GM12891 (cell line): ENCODE measurements around the gene ARHGAP45.

ENCODE experiments used
- DNase-seq: peaks from one replicate; pipeline ENCODE4 v3.0.0; 2011; ENCODE audit warnings: low spot score; ENCODE audit not compliant: insufficient read length
- FAIRE-seq: peaks from 2 replicates; lab custom pipeline; 2011; peaks lifted over from hg19 to GRCh38; lab: Jason Lieb, UNC
- PAX5 ChIP-seq: IDR thresholded peaks from 2 replicates; pipeline ENCODE4 v1.6.1; 2011; ENCODE audit warnings: low read length, moderate library complexity, mild to moderate bottlenecking; ENCODE audit not compliant: insufficient read depth, severe bottlenecking
- POLR2A ChIP-seq: IDR thresholded peaks from 2 replicates; pipeline ENCODE4 v1.6.1; 2011; ENCODE audit warnings: low read depth, low read length, control low read depth
- POLR2AphosphoS5 ChIP-seq: IDR thresholded peaks from 2 replicates; pipeline ENCODE4 v1.6.1; 2011; ENCODE audit warnings: low read depth, low read length, control low read depth
- POU2F2 ChIP-seq: IDR thresholded peaks from 2 replicates; pipeline ENCODE4 v1.6.1; 2011; ENCODE audit warnings: low read depth, mild to moderate bottlenecking, control low read depth, low read length, moderate library complexity
- SPI1 ChIP-seq: IDR thresholded peaks from 2 replicates; pipeline ENCODE4 v1.6.1; 2011; ENCODE audit warnings: low read depth, low read length, control low read depth
- TAF1 ChIP-seq: IDR thresholded peaks from 2 replicates; pipeline ENCODE4 v1.6.1; 2011; ENCODE audit warnings: low read depth, low read length, control low read depth

The ARHGAP45 gene

GRCh38 chr19:1070576-1070930 is 3.6 kb downstream of the ARHGAP45 start:
- FAIRE-seq = no peak
- DNase-seq = no peak
- TF ChIP-seq POLR2A = no peak

- DNase-seq = no peak
Measured at GRCh38 chr19:1070931-1071791, 4.2 kb downstream of the ARHGAP45 start.

GRCh38 chr19:1072371-1073015 is 5.5 kb downstream of the ARHGAP45 start:
- TF ChIP-seq TAF1 = no peak
- no peak for TF ChIP-seq POLR2AphosphoS5
- no peak for TF ChIP-seq SPI1
- no peak for TF ChIP-seq POLR2A
- TF ChIP-seq PAX5 = no peak
- TF ChIP-seq POU2F2 = no peak
- FAIRE-seq (no peak), DNase-seq (no peak)

More at GRCh38 chr19:1070931-1071791, 4.2 kb downstream of the ARHGAP45 start:
- FAIRE-seq = no peak
- TF ChIP-seq POLR2AphosphoS5 (no peak), TAF1 (no peak), PAX5 (no peak), POU2F2 (no peak), POLR2A (no peak), SPI1 (no peak)

GRCh38 chr19:1073063-1073955 is 6.3 kb downstream of the ARHGAP45 start:
- FAIRE-seq (no peak), DNase-seq (no peak)
- no peak for TF ChIP-seq SPI1
- no peak for TF ChIP-seq POLR2AphosphoS5
- TF ChIP-seq PAX5 = no peak
- TF ChIP-seq TAF1 = no peak
- TF ChIP-seq POU2F2 = no peak
- no peak for TF ChIP-seq POLR2A

- TF ChIP-seq PAX5 (no peak), POLR2A (no peak), POLR2AphosphoS5 (no peak), SPI1 (no peak), TAF1 (no peak), POU2F2 (no peak)
- no peak for DNase-seq
- no peak for FAIRE-seq
Measured at GRCh38 chr19:1073956-1074517, 7.1 kb downstream of the ARHGAP45 start.

- TF ChIP-seq POLR2A (no peak), POU2F2 (no peak), PAX5 (no peak), TAF1 (no peak), POLR2AphosphoS5 (no peak), SPI1 (no peak)
- peak; percentile 84 for FAIRE-seq
- DNase-seq = peak; percentile 96
Measured at GRCh38 chr19:1074544-1075283, 7.7 kb downstream of the ARHGAP45 start.

GRCh38 chr19:1076046-1076386 is 9.0 kb downstream of the ARHGAP45 start:
- FAIRE-seq = no peak
- TF ChIP-seq POU2F2 (no peak), POLR2A (no peak), POLR2AphosphoS5 (no peak), SPI1 (no peak), PAX5 (no peak), TAF1 (no peak)
- no peak for DNase-seq

DNA sequence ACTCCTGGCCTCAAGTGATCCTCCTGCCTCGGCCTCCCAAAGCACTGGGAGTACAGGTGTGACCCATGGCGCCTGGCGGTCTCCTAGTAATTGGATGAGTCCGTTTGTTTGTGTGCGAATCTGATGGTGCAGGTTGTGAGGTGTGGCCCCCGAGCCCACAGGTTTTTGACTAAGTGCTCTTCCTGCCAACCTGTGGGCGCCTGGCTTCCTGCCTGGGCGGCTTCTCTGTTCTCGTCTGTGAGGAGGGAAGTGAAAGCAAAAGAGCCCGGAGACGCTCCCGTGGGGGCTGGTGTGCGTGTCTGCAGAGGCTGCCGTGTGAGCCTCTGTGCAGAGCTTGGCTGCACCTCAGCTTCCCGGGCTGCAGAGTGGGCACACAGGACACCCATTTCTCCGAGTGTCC is 10.0 kb downstream of the ARHGAP45 start:
- peak; percentile 88 for FAIRE-seq
- DNase-seq = peak; percentile 95
- TF ChIP-seq POLR2AphosphoS5 = no peak
- peak; percentile 97 for TF ChIP-seq SPI1
- TF ChIP-seq POLR2A = no peak
- peak; percentile 49 for TF ChIP-seq PAX5
- no peak for TF ChIP-seq POU2F2
- TF ChIP-seq TAF1 = no peak

- no peak for DNase-seq
Measured at GRCh38 chr19:1079566-1080111, 12.7 kb downstream of the ARHGAP45 start.

More at GRCh38 chr19:1079566-1080111, 12.7 kb downstream of the ARHGAP45 start:
- TF ChIP-seq TAF1 (no peak), PAX5 (no peak), POLR2AphosphoS5 (no peak), POU2F2 (no peak), POLR2A (no peak)
- no peak for FAIRE-seq
